Osteoblast (primary cell): ENCODE data around the gene RANBP17. TPM values are rescaled to one million over a fixed set of nuclear protein-coding genes. Genes with fewer than 3 reads are reported as not detected.

Experiments used
- DNase-seq: peaks from one replicate; pipeline ENCODE4 v3.0.0; 2011; ENCODE audit warnings: low spot score, mixed read lengths; ENCODE audit not compliant: insufficient read length; ENCODE audit errors: missing footprints
- H2AFZ ChIP-seq: 2 replicates; pipeline ENCODE4 v1.6.0; 2011; ENCODE audit warnings: mild to moderate bottlenecking, low read length
- H3K27ac ChIP-seq: 2 replicates; pipeline ENCODE4 v1.5.1; 2011; ENCODE audit warnings: mild to moderate bottlenecking, low read depth, low read length, moderate library complexity
- H3K27me3 ChIP-seq: 2 replicates; pipeline ENCODE4 v1.6.0; 2012; ENCODE audit warnings: mild to moderate bottlenecking, control low read depth, inconsistent platforms, low read length, moderate library complexity; ENCODE audit not compliant: insufficient read depth
- H3K36me3 ChIP-seq: 2 replicates; pipeline ENCODE4 v1.5.1; 2011; ENCODE audit warnings: mild to moderate bottlenecking, low read length, control low read depth, moderate library complexity; ENCODE audit not compliant: insufficient read depth
- H3K4me1 ChIP-seq: 2 replicates; pipeline ENCODE4 v1.5.1; 2011; ENCODE audit warnings: mild to moderate bottlenecking, low read length, control low read depth, moderate library complexity; ENCODE audit not compliant: insufficient read depth
- H3K4me2 ChIP-seq: 2 replicates; pipeline ENCODE4 v1.6.0; 2011; ENCODE audit warnings: mild to moderate bottlenecking, low read length; ENCODE audit not compliant: insufficient read depth
- H3K4me3 ChIP-seq: fragments of 200-600 bp; sonication (generic); 3 replicates; pipeline ENCODE4 v1.5.1; 2012; ENCODE audit warnings: mild to moderate bottlenecking, low read length, inconsistent platforms; ENCODE audit not compliant: insufficient read depth
- H3K79me2 ChIP-seq: 2 replicates; pipeline ENCODE4 v1.6.0; 2012; ENCODE audit warnings: mild to moderate bottlenecking, low read length, control low read depth, inconsistent platforms; ENCODE audit not compliant: insufficient read depth
- H3K9me3 ChIP-seq: 2 replicates; pipeline ENCODE4 v1.5.1; 2011; ENCODE audit warnings: low read depth, low read length, control low read depth
- H4K20me1 ChIP-seq: 2 replicates; pipeline ENCODE4 v1.6.0; 2012; ENCODE audit warnings: mild to moderate bottlenecking, low read length, control low read depth; ENCODE audit not compliant: insufficient read depth
- total RNA-seq: library from RNA; depleted of rRNA; stranded (reverse); fragments of >200 nt; gene quantifications from 2 replicates; pipeline ENCODE4 v1.2.3, GENCODE V29; 2012
- TF ChIP-seq, protein P1 (sequence below): IDR thresholded peaks from 2 replicates; pipeline ENCODE4 v1.5.1; 2011; ENCODE audit warnings: mild to moderate bottlenecking, low read depth, low read length, moderate library complexity; ENCODE audit errors: extremely low read depth

Gene RANBP17
- total RNA-seq, 1 donor = 4.0 TPM

DNA sequence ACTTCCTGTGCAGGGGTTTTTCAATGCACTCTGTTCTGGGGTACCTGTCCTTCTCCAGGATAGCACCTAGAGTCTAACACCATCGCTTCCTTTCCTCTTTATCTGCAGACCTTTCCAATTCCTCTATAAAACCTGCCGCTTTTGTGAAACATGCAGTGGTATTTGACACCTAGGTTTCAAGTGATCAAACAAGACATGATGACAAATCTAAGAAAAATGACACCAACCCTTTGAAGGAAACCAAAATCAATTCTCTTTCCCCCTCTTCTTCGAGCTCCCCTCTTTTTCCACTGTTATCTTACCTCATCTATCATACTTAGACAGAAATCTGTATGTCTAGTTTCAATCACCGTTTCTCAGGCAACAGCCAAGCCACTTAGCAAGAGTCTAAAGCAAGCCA is 25.6 kb upstream of the RANBP17 start:
- Histone ChIP-seq H3K27ac (no peak overlapping the region), H3K27me3 (peaks cover 2% of the 10 kb centered on the region), H4K20me1 (no peaks in the 10 kb centered on the region), H3K79me2 (no peaks in the 10 kb centered on the region), H3K9me3 (no peaks in the 10 kb centered on the region), H3K4me1 (no peaks in the 10 kb centered on the region), H3K36me3 (no peaks in the 10 kb centered on the region), H3K4me3 (no peak overlapping the region), H2AFZ (no peak overlapping the region), H3K4me2 (no peak overlapping the region)
- no peak for DNase-seq
- TF ChIP-seq, protein P1, sequence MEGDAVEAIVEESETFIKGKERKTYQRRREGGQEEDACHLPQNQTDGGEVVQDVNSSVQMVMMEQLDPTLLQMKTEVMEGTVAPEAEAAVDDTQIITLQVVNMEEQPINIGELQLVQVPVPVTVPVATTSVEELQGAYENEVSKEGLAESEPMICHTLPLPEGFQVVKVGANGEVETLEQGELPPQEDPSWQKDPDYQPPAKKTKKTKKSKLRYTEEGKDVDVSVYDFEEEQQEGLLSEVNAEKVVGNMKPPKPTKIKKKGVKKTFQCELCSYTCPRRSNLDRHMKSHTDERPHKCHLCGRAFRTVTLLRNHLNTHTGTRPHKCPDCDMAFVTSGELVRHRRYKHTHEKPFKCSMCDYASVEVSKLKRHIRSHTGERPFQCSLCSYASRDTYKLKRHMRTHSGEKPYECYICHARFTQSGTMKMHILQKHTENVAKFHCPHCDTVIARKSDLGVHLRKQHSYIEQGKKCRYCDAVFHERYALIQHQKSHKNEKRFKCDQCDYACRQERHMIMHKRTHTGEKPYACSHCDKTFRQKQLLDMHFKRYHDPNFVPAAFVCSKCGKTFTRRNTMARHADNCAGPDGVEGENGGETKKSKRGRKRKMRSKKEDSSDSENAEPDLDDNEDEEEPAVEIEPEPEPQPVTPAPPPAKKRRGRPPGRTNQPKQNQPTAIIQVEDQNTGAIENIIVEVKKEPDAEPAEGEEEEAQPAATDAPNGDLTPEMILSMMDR = no peak

DNA sequence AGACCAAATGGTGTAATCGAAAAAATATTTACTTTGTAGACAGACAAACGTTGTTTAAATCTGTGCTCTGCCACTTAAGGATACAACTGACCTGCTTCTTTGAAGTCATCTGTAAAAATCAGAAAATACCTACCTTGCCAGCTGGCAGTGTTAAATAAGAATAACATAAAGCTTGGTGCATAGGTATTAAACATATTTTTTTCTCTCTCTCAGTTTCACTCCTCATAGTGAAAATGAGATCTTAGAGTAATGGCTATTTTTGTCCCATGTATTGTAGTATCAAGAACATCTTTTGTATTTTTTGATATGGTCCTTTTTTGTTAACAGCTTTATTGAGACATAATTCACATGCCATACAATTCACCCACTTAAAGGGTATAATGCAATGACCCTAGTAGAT is 17.9 kb upstream of the RANBP17 start:
- Histone ChIP-seq H3K4me2 (no peak overlapping the region), H3K79me2 (no peaks in the 10 kb centered on the region), H3K4me1 (peaks cover 4% of the 10 kb centered on the region), H3K4me3 (no peak overlapping the region), H3K27ac (no peak overlapping the region), H3K9me3 (no peaks in the 10 kb centered on the region), H3K27me3 (no peaks in the 10 kb centered on the region), H3K36me3 (no peaks in the 10 kb centered on the region), H2AFZ (no peak overlapping the region), H4K20me1 (no peaks in the 10 kb centered on the region)
- no peak for DNase-seq
- TF ChIP-seq, protein P1 = no peak

DNA sequence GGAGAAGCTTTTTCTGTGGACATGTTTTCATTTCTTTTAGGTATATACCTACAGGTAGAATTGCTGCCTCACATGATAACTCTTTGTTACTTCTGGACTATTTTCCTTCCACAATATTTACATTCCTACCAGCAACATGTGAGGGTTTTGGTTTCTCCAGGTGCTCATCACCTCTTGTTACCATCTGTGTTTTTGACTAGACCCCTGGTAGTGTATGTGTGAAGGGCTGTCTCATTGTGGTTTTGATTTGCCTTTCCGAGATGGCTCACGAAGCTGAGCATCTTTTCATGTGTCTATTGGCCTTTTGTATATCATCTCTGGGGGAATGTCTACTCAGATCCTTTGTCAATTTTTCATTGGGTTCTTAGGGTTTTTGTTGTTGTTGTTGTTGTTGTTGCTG is 17.2 kb upstream of the RANBP17 start:
- Histone ChIP-seq H3K27ac (no peak overlapping the region), H4K20me1 (no peaks in the 10 kb centered on the region), H2AFZ (no peak overlapping the region), H3K9me3 (no peaks in the 10 kb centered on the region), H3K4me2 (no peak overlapping the region), H3K79me2 (no peaks in the 10 kb centered on the region), H3K4me1 (peaks cover 4% of the 10 kb centered on the region), H3K4me3 (no peak overlapping the region), H3K36me3 (no peaks in the 10 kb centered on the region), H3K27me3 (no peaks in the 10 kb centered on the region)
- DNase-seq = no peak
- TF ChIP-seq, protein P1 = no peak

DNA sequence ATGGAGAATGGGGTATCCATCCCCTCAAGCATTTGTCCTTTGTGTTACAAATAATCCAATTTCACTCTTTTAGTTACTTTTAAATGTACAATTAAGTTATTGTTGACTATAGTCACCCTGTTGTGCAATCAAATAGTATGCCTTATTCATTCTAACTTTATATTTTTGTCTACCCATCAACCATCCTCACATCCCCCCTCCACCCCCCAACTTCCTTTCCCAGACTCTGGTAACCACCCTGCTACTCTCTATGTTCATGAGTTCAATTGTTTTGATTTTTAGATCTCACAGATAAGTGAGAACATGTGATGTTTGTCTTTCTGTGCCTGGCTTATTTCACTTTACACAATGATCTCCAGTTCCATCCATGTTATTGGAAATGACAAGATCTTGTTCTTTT is 15.4 kb upstream of the RANBP17 start:
- H3K79me2 ChIP-seq = no peaks in the 10 kb centered on the region
- TF ChIP-seq, protein P1 = no peak
- H2AFZ ChIP-seq = no peak overlapping the region
- no peaks in the 10 kb centered on the region for H3K27me3 ChIP-seq
- no peaks in the 10 kb centered on the region for H3K9me3 ChIP-seq
- no peak overlapping the region for H3K27ac ChIP-seq
- H4K20me1 ChIP-seq = no peaks in the 10 kb centered on the region
- no peak overlapping the region for H3K4me3 ChIP-seq
- H3K36me3 ChIP-seq = no peaks in the 10 kb centered on the region
- H3K4me1 ChIP-seq = peaks cover 4% of the 10 kb centered on the region
- H3K4me2 ChIP-seq = no peak overlapping the region
- DNase-seq = no peak
